ENCODE data around the gene RNASE8. TPM values are rescaled to one million over a fixed set of nuclear protein-coding genes. Genes with fewer than 3 reads are reported as not detected.
"Not testable (repeated sequence)": the region's sequence is repeated elsewhere in the genome, so short reads cannot be mapped to it uniquely, and the experiment has no call there.

The RNASE8 gene
- total RNA-seq, 1 experiment from 2014 or later: not detected

GRCh38 chr14:21038441-21039422 lies 18.9 kb upstream of the RNASE8 start:
- no peak overlapping the region for H3K27ac ChIP-seq
- no peak for DNase-seq (ENCODE audit: low read depth in 1 of 2, low spot score in 2 of 2)

GRCh38 chr14:21039585-21040369 lies 17.8 kb upstream of the RNASE8 start:
- Histone ChIP-seq H3K36me3 (no peaks in the 10 kb centered on the region), H3K27ac (no peak overlapping the region)
- DNase-seq (ENCODE audit: low read depth in 1 of 2, low spot score in 2 of 2): peak in 1 of 2 experiments; percentile 12

More at GRCh38 chr14:21038441-21039422, 18.9 kb upstream of the RNASE8 start:
- Histone ChIP-seq H3K4me1 (replicated peaks) (no peaks in the 10 kb centered on the region), H3K4me3 (no peak overlapping the region), H3K27me3 (replicated peaks) (no peaks in the 10 kb centered on the region), H3K36me3 (no peaks in the 10 kb centered on the region), H3K9me3 (replicated peaks) (no peaks in the 10 kb centered on the region)

GRCh38 chr14:21040370-21040925 lies 17.2 kb upstream of the RNASE8 start:
- H3K9me3 ChIP-seq (replicated peaks): no peaks in the 10 kb centered on the region
- H3K36me3 ChIP-seq: no peaks in the 10 kb centered on the region
- no peaks in the 10 kb centered on the region for H3K27me3 ChIP-seq (replicated peaks)
- no peaks in the 10 kb centered on the region for H3K4me1 ChIP-seq (replicated peaks)
- H3K4me3 ChIP-seq: no peak overlapping the region
- H3K27ac ChIP-seq: no peak overlapping the region
- DNase-seq (ENCODE audit: low read depth in 1 of 2, low spot score in 2 of 2): no peak

More at GRCh38 chr14:21039585-21040369, 17.8 kb upstream of the RNASE8 start:
- no peaks in the 10 kb centered on the region for H3K4me1 ChIP-seq (replicated peaks)
- no peaks in the 10 kb centered on the region for H3K27me3 ChIP-seq (replicated peaks)
- H3K4me3 ChIP-seq: no peak overlapping the region
- no peaks in the 10 kb centered on the region for H3K9me3 ChIP-seq (replicated peaks)

- not testable (repeated sequence) for H3K4me1 ChIP-seq (replicated peaks); H3K27ac ChIP-seq; H3K9me3 ChIP-seq (replicated peaks); H3K36me3 ChIP-seq; DNase-seq (ENCODE audit: low read depth in 1 of 2, low spot score in 2 of 2); H3K4me3 ChIP-seq; H3K27me3 ChIP-seq (replicated peaks)
Measured at GRCh38 chr14:21040941-21041340, 16.7 kb upstream of the RNASE8 start.

- 0 out of 2 replicates have a peak, but pooled peaks cover 3% of the 10 kb centered on the region for H3K27me3 ChIP-seq (replicated peaks)
Measured at GRCh38 chr14:21041676-21042433, 15.8 kb upstream of the RNASE8 start, which contains the start of gene RNASE7. Gene RNASE7 (plus strand): TSS chr14:21042362. CDS start chr14:21042993, 631 bp downstream.

GRCh38 chr14:21042918-21043317 lies 14.7 kb upstream of the RNASE8 start:
- no peaks in the 10 kb centered on the region for H3K36me3 ChIP-seq
- 0 out of 2 replicates have a peak, but pooled peaks cover 3% of the 10 kb centered on the region for H3K27me3 ChIP-seq (replicated peaks)
- no peaks in the 10 kb centered on the region for H3K4me1 ChIP-seq (replicated peaks)
- no peak overlapping the region for H3K4me3 ChIP-seq
- H3K9me3 ChIP-seq (replicated peaks): no peaks in the 10 kb centered on the region
- no peak overlapping the region for H3K27ac ChIP-seq
- DNase-seq (ENCODE audit: low read depth in 1 of 2, low spot score in 2 of 2): no peak

More at GRCh38 chr14:21041676-21042433, 15.8 kb upstream of the RNASE8 start, which contains the start of gene RNASE7:
- H3K9me3 ChIP-seq (replicated peaks): no peaks in the 10 kb centered on the region
- no peaks in the 10 kb centered on the region for H3K4me1 ChIP-seq (replicated peaks)
- H3K36me3 ChIP-seq: no peaks in the 10 kb centered on the region
- no peak for DNase-seq (ENCODE audit: low read depth in 1 of 2, low spot score in 2 of 2)
- H3K27ac ChIP-seq: no peak within 1 kb of the TSS
- H3K4me3 ChIP-seq: no peak within 1 kb of the TSS

- no peak for DNase-seq (ENCODE audit: low read depth in 1 of 2, low spot score in 2 of 2)
- H3K4me1 ChIP-seq (replicated peaks): no peaks in the 10 kb centered on the region
Measured at GRCh38 chr14:21043387-21043973, 14.1 kb upstream of the RNASE8 start.

GRCh38 chr14:21043974-21044618 lies 13.5 kb upstream of the RNASE8 start:
- H3K36me3 ChIP-seq: no peaks in the 10 kb centered on the region
- H3K9me3 ChIP-seq (replicated peaks): no peaks in the 10 kb centered on the region
- no peak overlapping the region for H3K4me3 ChIP-seq
- 0 out of 2 replicates have a peak, but pooled peaks cover 3% of the 10 kb centered on the region for H3K27me3 ChIP-seq (replicated peaks)
- H3K4me1 ChIP-seq (replicated peaks): no peaks in the 10 kb centered on the region
- DNase-seq (ENCODE audit: low read depth in 1 of 2, low spot score in 2 of 2): no peak
- H3K27ac ChIP-seq: no peak overlapping the region

More at GRCh38 chr14:21043387-21043973, 14.1 kb upstream of the RNASE8 start:
- no peak overlapping the region for H3K4me3 ChIP-seq
- H3K36me3 ChIP-seq: no peaks in the 10 kb centered on the region
- H3K9me3 ChIP-seq (replicated peaks): no peaks in the 10 kb centered on the region
- no peak overlapping the region for H3K27ac ChIP-seq
- H3K27me3 ChIP-seq (replicated peaks): 0 out of 2 replicates have a peak, but pooled peaks cover 3% of the 10 kb centered on the region

GRCh38 chr14:21047378-21047781 lies 10.2 kb upstream of the RNASE8 start:
- 0 out of 2 replicates have a peak, but pooled peaks cover 3% of the 10 kb centered on the region for H3K27me3 ChIP-seq (replicated peaks)
- no peaks in the 10 kb centered on the region for H3K9me3 ChIP-seq (replicated peaks)
- H3K36me3 ChIP-seq: no peaks in the 10 kb centered on the region
- H3K4me3 ChIP-seq: no peak overlapping the region
- DNase-seq (ENCODE audit: low read depth in 1 of 2, low spot score in 2 of 2): no peak
- H3K4me1 ChIP-seq (replicated peaks): no peaks in the 10 kb centered on the region
- H3K27ac ChIP-seq: no peak overlapping the region

GRCh38 chr14:21048638-21049037 lies 9.0 kb upstream of the RNASE8 start:
- Histone ChIP-seq H3K27me3 (replicated peaks) (0 out of 2 replicates have a peak, but pooled peaks cover 3% of the 10 kb centered on the region), H3K9me3 (replicated peaks) (no peaks in the 10 kb centered on the region), H3K27ac (no peak overlapping the region), H3K36me3 (no peaks in the 10 kb centered on the region), H3K4me3 (no peak overlapping the region), H3K4me1 (replicated peaks) (no peaks in the 10 kb centered on the region)
- no peak for DNase-seq (ENCODE audit: low read depth in 1 of 2, low spot score in 2 of 2)

GRCh38 chr14:21049271-21049673 lies 8.3 kb upstream of the RNASE8 start:
- Histone ChIP-seq H3K36me3 (no peaks in the 10 kb centered on the region), H3K4me3 (no peak overlapping the region), H3K27me3 (replicated peaks) (0 out of 2 replicates have a peak, but pooled peaks cover 3% of the 10 kb centered on the region), H3K27ac (no peak overlapping the region), H3K4me1 (replicated peaks) (no peaks in the 10 kb centered on the region), H3K9me3 (replicated peaks) (no peaks in the 10 kb centered on the region)
- no peak for DNase-seq (ENCODE audit: low read depth in 1 of 2, low spot score in 2 of 2)

- Histone ChIP-seq H3K27ac (no peak overlapping the region), H3K36me3 (no peaks in the 10 kb centered on the region), H3K4me1 (replicated peaks) (no peaks in the 10 kb centered on the region), H3K27me3 (replicated peaks) (0 out of 2 replicates have a peak, but pooled peaks cover 2% of the 10 kb centered on the region), H3K9me3 (replicated peaks) (no peaks in the 10 kb centered on the region), H3K4me3 (no peak overlapping the region)
- DNase-seq (ENCODE audit: low read depth in 1 of 2, low spot score in 2 of 2): no peak
Measured at GRCh38 chr14:21050597-21050996, 7.0 kb upstream of the RNASE8 start.
